ENCODE data around the gene GHRL.

The GHRL gene

DNA sequence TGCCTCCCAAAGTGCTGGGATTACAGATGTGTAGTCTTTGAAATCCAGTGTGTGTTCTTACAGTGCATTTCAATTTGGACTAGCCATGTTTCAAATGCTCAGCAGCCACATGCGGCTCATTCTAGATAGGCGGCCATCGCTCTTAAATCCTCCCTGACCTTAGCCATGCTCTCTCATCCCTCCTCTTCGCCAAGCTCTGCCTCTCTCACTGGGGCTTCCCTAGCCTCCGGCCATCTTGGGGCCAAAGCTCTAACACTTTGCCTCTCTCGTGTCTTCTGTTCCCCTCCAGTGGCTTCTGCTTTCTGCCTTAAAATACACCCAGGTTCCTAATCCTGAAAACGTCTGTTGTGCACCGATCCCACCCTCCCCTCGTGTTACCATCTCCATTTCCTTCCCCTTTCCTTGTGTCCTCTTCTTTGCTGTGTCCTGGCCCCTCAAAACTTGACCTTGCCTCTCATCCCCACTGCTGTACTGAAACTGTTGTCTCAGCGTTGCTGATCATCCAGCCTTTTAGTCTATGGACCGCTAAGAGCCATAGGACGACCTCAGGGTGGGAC lies 1.4 kb upstream of the GHRL start:
- no peak for DNase-seq

DNA sequence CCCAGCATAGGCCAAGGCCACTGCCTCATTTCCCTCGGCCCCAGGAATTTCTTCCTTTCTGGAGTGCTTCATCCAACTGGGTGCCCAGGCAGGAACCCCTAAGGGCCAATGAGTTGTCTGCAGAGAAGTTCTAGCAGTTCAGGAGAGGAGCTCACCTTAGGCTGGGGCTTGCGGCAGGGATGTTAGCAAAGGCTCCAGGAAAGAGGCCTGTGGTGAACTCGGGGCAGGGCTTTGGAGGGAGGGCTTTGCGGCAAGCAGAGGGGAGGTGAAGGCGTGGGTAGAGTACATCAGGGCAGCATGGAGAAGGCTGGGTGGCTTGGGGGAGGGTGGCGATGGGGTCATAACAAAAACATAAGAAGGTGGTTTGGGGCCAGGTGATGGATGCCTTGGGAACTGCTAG lies 1.1 kb downstream of the GHRL start:
- no peak for DNase-seq

DNA sequence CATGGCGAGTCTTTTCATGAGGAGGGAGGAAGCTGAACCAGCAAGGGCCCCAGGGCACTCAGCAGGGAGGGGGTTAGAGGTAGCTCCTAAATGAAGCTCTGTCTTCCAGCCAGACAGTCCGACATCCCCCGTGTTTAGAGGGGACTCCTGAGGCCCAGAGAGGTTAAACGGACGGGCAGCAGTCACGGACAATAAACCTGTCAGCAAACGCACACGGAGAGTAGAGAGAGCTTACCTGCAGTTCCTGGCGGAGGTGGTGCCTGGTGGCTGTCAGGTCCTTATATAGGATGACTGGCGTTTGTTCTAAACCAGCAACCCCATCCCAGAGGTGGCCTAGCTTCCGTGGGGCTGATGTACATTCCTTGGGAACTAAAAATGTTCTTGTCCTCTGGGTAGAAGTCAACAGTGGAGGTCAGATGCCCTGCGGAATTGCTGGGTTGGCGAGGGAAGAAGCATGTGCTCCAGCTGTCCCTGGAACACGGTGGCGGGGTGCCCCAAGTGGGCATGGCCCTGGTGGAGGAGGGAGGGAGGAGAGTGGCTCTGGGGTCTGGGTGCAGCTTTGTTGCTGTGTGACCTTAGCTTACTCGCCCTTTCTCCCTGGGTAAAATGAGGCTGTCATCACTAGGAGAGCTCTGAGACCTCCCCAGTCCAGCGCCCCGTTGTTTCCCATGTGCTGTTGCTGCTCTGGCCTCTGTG lies 2.1 kb downstream of the GHRL start:
- no peak for DNase-seq

DNA sequence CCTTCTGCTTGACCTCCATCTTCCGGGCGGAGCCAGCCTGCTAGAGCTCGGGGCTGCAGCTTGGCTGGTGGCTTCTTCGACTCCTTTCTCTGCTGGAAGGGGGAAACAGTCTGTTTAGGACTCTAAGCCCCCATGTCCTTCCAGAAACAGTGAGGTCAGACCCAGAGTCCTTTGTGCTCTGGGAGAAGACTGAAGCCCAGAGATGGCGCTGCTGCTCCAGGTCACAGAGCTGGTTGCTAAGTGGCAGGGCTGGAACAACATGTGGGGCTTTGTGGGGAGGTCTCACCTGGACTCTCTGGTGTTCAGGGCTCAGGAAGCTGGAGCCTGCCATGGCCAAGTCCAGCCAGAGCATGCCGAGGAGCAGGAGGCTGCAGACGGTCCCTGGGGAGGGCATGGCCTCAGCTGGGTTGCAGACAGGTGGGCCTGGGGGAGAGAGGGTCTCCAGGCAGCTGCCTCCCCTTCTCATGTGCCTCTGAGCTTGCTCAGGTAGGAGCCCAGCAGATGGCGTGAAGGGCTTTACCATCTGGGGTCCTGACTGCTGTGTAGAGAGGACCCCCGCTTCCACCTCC lies 2.9 kb downstream of the GHRL start:
- DNase-seq = no peak

DNA sequence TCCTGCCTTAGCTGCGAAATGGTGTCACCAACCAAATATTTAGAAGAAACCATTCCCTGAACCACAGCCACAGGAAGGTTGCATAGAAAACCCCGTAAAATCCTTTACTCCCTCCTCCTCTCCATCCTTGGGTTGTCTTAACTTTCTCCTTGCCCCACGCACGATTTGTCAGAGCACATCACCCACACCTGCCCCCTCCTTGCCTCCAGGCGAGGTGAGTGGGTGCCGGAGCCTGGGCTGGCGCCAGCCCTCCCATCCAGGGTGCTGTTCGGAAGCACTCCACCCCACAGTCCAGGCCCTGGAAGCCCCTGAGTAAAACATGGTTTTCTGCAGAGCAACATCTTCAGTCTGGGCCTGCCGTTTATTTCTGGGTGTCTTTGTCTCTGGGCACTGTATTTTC lies 3.7 kb downstream of the GHRL start:
- no peak for DNase-seq

DNA sequence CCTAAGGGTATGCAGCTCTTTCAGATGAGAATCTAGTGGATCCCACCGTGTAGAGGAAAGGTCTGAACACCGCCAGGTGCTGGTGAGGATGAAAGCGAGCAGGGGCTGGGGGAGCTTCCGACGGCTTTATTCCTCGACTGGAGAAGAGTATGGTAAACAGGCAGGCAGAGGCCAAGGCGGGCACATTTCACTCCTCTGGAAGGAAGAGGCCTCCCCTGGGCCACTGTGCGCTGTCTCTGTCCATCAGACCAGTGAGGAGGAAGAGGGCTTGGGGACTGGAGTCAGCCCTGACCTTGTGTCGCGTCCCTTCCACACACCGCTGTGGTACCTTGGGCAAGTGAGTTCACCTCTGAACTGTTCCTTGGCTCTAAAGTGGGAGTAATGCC lies 4.2 kb downstream of the GHRL start:
- DNase-seq = no peak

DNA sequence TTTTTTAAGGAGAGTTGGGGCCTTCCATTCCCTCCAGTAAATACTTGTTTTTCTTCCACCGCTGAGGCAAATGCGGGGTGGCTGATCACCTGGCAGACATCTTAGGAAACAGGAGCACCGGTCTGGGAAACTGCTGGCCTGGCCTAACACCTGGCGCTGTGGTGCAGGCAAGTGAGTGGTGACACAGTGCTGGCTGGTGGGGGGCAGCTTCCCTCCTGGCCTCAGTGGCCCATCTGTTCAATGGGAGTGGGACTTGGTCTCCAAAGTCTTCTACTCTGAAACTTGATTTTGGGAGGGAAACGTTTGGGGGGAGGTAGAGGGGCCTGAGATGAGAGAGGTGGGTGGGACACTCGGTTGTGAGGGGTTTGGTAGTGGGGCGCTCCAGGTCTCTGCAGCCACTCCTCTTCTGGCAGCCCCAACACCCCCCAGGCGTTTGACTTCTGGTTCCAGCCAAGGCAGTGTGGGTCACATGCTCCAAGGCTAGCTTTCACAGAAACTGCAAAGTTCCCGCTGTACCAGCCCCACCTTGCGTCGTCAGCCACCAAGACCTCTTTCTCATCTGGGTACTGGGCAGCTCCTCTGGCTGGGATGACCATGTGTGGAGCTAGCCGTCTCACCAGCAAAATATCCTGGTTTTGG lies 4.7 kb downstream of the GHRL start:
- no peak for DNase-seq

DNA sequence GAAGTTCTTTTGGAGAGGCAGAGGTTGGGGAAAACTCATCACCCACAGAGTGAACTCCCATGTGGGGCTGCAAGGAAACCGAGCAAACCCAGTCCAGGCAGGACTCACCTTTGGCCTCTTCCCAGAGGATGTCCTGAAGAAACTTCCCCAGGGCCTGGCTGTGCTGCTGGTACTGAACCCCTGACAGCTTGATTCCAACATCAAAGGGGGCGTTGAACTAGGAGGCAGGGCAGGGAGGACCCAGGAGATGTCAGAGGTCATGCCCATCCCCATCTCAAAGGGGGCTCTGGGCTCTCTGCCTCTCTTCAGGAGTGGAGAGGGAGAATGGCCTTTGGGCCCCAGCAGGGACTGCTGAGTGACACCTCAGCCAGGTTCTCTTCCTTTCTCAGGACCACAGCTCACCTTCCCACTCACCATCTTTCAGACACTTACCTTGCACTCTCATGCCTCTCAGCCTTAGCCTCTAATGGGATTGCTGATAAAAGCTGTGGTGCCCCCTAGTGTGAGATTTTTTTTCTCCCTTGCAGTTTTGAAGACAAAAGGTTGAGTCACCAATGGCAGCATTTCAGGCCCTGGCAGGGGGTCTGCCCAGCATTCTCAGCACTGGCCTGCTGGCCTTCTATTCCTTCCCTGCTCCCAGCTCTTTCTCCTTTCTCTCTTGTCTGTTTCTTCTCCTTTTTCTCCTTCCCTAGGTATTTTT lies 6.0 kb downstream of the GHRL start:
- DNase-seq = peak; percentile 44

DNA sequence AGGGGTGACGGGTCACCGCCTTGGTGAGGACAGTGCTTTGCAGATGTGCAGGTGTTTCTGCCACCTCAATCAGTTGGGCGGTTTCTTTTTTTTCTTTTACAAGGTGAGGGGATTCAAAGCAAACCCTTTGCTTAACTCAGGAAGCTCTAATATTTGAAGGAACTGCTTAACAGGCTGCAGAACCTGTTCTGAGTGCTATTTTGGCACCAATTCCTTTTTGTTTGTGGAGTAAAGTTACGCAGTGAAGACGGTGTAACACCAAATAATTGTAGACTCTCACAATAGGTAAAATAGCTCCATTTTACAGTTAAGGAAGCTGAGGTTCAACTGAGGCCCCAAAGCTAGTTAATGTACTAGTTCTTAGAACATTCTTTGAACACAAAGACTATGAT lies 6.6 kb downstream of the GHRL start:
- DNase-seq = no peak

DNA sequence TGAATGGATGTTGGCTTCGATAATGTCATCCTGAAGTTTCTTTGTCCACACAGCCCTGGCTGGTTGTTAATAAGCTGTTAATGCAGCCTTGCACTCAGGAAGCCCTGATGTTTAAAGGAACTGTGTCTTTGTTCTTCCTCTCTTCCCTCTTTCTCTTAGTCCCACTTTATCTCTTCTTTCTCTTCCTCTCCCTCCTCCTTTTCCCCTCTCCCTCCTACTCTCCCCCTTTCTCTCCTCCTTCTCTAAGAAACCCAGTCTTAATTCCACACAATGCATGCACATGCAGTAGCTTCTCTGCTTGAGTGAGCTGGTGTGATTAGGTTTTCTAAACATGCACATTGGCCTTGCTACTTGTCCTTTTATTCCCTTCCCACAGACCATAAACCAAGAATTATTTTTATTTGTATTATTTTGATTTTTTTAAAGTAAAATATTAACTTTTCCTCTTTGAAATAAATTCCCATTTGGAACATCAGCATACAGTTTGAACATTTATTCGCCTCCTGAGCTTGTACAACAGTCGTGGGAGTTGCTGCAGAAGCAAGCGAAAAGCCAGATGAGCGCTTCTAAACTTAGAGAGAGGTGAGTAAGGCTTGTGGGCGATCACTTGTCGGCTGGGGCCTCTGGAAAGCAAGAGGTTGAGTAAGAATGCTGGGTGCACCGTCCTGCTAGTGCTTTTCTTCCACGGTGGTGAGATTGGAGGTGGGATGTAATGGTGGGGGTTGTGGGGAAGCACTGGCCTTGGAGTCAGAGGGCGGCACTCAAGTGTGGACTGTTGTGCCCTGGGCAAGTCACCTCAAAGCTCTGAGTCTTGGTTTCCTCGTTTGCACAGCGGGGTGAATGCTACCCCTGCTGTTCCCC lies 7.2 kb downstream of the GHRL start:
- no peak for DNase-seq

DNA sequence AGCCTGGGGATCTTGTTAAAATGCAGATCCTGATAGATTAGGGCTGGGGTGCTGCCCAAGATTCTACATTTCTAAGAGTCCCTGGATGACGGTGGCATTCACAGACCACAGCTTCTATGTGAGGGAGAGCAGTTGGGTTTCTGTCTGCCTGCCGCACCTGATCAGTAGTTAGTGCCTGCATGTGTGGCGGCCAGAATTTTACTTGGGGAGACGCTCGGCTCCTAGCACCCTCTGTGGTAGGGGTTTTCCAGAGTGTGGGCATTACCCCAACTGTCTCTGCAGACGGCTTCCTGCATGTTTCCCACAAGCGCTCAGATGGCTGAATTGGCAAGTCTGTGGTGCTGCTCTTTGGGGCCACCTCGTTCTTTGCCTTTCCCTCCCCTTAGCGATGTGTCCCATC lies 8.3 kb downstream of the GHRL start:
- no peak for DNase-seq

DNA sequence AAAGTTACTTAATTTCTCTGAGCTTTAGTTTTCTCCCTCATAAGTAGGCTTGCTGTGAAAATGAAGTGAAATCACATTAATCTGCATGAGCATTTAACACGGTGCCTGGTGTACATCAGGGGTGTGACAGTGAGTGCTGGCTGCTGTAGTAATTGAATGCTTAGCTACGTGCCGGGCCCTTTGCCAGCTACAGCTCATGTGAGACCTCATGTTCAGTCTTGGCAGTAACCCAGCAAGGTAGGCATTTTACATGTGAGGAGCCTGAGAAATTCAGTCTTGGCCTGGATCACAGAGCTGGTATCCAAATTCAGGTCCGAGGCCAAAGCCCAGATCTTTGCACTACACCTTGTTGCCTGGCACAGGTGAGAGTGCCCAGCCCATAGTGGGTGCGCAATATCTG lies 9.1 kb downstream of the GHRL start:
- peak; percentile 75 for DNase-seq

DNA sequence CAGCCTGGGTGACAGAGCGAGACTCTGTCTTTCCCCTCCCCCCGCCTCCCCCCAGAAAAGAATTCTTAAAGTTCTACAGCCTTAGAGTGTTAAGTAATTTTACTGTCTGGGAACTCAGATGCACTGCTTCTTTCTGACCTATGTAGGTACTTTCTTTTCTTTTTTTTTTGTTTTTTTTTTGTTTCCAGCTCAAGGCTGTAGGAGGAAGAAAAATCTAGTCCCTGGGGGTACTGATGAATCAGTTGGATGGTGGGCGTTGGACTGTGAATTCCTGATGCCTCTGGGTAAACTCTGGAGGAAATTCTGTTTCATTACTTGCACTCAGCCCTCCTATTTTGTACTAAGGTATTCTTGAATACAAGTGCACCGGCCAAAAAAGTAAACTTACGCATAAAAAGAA lies 10.8 kb downstream of the GHRL start:
- DNase-seq = no peak

DNA sequence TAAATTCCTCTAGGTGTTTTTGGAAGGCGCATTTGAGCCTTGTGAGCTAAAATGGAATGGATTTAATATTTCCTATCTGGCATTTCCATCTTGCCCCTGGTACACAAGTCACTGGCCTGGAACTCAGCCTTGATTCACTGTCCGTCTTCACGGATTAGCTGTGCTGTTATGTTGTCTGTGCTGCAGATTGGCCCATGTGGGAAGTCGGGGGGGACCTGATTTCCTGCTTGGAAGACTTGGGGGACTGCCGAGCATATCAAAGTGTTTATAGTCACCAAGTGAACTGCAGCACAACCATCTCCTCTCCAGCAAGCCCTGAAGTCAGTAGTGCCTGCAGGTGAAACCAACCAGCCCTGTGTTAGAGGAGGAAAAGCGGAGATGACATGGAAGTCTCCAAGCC lies 12.2 kb downstream of the GHRL start:
- no peak for DNase-seq

DNA sequence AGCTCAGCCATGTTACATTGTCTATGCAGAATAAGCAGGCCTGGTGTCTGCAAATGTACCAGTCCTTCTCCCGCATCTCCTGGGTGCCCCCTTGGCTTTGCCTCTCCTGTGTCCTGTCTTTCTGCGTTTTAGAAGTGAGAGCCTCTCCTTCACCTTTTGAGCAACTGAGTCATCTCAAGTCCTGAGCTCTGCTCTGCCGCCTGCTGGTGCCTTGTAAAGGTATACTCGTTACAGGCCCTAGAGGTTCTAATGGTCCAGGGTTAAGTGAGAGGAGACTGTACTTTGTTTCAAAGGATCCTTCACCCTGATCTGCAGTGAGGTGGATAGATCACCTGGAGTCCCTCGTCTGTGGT lies 12.6 kb downstream of the GHRL start:
- no peak for DNase-seq

DNA sequence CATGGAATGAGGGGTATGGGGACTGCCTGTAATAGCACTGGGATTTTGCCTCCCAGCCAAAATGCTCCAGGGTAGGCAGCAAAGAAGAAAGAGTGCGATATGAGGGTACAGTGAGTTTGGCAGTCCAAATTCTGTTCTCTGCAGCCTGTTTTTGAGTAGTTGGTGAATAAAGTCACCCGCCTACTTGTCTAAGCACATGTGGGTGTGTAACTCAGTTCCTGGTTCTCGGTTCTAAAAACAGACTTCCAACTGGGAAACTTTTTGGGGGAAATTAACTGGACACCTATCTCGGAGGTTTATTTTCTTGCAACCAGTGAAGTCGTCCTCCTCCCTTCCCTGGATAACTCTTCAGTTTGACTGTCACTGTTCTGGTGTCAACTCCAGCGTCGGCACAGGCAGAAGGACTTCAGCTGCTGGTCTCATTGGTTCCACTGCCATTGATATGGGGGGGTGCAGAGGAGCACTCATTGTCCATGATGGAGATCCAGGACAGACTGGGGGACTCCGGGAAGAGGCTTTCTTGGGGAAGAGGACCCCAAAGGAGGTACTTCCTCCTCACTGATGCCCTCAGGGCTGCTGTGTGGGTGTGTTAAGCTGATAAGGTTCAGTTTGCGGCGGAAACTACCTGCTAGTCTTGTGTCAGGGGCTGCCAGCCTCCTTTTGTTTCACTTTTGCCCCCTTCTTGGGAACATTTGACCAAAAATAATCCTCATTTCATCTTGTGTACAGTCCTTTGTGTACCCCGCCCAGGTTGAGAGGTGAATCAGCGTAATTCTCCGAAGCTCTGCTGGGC lies 13.2 kb downstream of the GHRL start:
- no peak for DNase-seq

DNA sequence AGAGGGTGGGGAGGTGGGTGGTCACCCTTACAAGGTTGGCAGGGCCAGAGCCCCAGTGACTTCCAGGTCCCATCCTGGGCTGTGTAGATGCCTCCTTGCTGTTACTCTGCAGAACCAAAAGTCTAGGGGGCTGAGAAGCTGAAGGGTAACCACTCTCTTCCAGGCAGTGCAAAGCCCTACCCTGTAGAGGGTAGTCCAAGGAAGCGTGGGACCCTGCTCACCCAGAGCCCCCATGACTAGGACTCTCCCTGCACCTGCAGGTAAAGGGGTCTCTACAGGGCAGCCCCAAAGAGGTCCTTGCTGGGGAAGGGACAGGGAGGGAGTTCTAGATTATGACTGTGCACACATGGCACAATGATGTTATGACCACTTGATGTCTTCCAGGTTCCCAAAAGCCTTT lies 14.2 kb downstream of the GHRL start:
- no peak for DNase-seq

DNA sequence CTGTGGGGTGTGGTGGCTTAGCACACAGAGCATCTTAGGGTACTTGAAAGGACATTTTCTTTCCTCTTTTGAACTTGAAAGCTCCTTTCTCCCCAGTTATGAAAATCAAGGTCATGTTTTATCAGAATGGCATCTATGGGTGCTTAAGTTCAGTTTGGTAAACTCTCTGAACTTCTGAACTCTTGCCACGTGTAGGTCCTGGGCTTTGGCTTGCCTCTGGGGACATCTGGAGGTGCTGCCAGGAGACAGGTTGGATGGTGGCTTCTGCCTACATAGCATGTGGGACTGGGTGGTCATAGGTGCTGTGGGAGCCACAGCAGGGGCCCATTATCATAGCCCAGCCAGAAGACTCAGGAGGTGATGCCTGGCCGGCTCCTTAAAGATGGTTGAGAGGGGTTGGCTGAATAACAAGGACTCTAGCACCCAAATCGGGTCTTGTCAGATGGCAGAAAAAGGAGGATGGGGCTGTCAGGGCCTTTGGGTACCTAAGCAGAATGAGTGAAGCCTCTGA lies 15.6 kb downstream of the GHRL start:
- DNase-seq = no peak

DNA sequence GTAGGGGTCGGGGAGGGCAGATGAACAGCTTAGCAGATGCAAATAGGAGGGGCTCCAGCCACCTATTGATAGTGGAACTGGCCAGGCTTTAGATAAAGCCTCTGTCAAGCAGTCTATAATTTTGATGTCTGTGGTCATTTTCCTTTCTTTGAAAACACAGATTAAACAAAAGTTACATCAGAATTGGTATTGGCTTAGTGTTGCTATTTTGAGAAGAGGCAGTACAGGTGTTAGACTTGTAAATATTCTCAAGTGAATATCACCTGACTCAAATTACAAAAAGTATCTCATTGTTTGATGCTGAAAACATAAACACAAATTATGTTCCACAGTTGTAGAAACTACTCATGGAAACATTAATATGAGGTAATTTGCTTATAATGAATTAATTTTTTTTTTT lies 18.1 kb downstream of the GHRL start:
- DNase-seq = peak; percentile 15

DNA sequence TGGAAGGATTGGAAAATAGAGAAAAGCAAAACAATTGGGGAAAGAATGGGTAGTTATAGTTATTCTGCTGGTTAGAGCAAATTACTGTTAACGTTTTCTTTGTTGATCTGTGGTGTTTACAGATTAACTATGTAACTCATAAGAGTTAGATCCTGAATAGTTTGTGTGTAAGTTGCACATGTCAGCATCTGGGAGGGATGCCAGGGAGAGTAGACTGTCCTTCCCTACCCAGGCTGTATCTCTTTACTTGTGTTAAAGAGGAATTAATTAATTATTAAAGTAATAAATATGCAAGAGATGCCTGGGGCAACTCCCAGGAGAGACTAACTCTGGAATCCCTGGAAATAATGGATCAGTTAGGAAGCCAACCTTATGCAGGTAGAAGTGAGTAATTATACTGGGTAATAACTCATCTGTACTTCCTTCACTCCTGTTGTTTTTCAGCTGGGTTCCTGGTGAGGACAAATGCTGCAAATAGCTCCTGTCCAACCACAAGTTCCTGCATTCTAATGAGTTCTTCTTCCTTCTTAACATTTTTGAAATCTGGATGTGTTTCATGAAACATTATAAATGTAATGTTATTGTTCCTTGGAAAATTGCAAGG lies 18.9 kb downstream of the GHRL start:
- DNase-seq = peak; percentile 8

DNA sequence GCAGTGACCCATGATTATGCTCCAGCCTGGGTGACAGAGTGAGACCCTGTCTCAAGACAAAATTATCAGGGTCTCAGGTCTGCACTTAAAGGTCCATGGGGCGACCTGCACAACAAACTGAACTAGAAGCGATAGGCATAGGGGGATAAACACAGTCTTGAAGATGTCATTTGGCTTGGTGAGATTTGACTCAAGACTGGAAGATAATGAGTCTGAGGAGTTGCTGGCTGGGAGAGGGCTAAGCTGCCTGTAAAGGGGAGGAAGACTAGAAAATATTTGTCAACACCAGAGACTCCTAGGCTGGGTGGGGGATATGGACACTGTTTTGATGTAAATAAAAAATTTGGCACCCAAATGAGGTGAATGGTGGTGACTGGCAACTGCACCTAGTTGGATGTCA lies 19.8 kb downstream of the GHRL start:
- no peak for DNase-seq
